Dedifferentiated amniotic fluid mesenchymal stem cell (primary cell): Measurements from ENCODE around the gene PFN2.
"Not testable (repeated sequence)": the region's sequence is repeated elsewhere in the genome, so short reads cannot be mapped to it uniquely, and the experiment has no call there.

ENCODE experiments used
- DNase-seq: peaks from one replicate; pipeline ENCODE4 v3.0.0-alpha.2; 2016; ENCODE audit errors: extremely low spot score

The PFN2 gene

GRCh38 chr3:149968216-149968615 is 2.5 kb downstream of the PFN2 start:
- DNase-seq: peak; percentile 13

GRCh38 chr3:149967086-149967685 is 3.5 kb downstream of the PFN2 start:
- DNase-seq: peak; percentile 75

GRCh38 chr3:149965278-149965677 is 5.4 kb downstream of the PFN2 start:
- no peak for DNase-seq

- DNase-seq: peak; percentile 37
These were observed 6.4 kb downstream of the PFN2 start for GRCh38 chr3:149964291-149964690.

GRCh38 chr3:149963485-149963884 is 7.2 kb downstream of the PFN2 start:
- DNase-seq: no peak

GRCh38 chr3:149959443-149959842 is 11.3 kb downstream of the PFN2 start:
- DNase-seq: no peak

- DNase-seq: no peak
These were observed 12.4 kb downstream of the PFN2 start for GRCh38 chr3:149958171-149958796.

GRCh38 chr3:149957361-149958125 is 13.2 kb downstream of the PFN2 start:
- DNase-seq: no peak

GRCh38 chr3:149955449-149955848 is 15.2 kb downstream of the PFN2 start:
- no peak for DNase-seq

GRCh38 chr3:149954812-149955211 is 15.9 kb downstream of the PFN2 start:
- DNase-seq: no peak

- DNase-seq: no peak
These were observed 21.5 kb downstream of the PFN2 start for GRCh38 chr3:149949181-149949580.

- DNase-seq: no peak
These were observed 23.5 kb downstream of the PFN2 start for GRCh38 chr3:149947231-149947630.

- not testable (repeated sequence) for DNase-seq
These were observed 26.7 kb downstream of the PFN2 start for GRCh38 chr3:149943966-149944365.

- no peak for DNase-seq
These were observed 28.3 kb downstream of the PFN2 start for GRCh38 chr3:149942409-149942808.

GRCh38 chr3:149941946-149942345 is 28.7 kb downstream of the PFN2 start:
- DNase-seq: no peak

- DNase-seq: no peak
These were observed 29.5 kb downstream of the PFN2 start for GRCh38 chr3:149941186-149941585.

GRCh38 chr3:149938392-149939055 is 32.2 kb downstream of the PFN2 start:
- not testable (repeated sequence) for DNase-seq

GRCh38 chr3:149936812-149937230 is 33.9 kb downstream of the PFN2 start:
- peak; percentile 70 for DNase-seq

GRCh38 chr3:149934524-149934923 is 36.2 kb downstream of the PFN2 start:
- DNase-seq: peak; percentile 75

- DNase-seq: no peak
These were observed 36.8 kb downstream of the PFN2 start for GRCh38 chr3:149933858-149934257.

GRCh38 chr3:149933008-149933407 is 37.7 kb downstream of the PFN2 start:
- DNase-seq: no peak

GRCh38 chr3:149920119-149920518 is 50.6 kb downstream of the PFN2 start:
- DNase-seq: no peak
